NAMALWA (cell line): ENCODE data around the gene SNRK.

Experiments used
- DNase-seq: peaks from one replicate; pipeline ENCODE4 v3.0.0-alpha.2; 2015; ENCODE audit warnings: low spot score

SNRK gene

DNA sequence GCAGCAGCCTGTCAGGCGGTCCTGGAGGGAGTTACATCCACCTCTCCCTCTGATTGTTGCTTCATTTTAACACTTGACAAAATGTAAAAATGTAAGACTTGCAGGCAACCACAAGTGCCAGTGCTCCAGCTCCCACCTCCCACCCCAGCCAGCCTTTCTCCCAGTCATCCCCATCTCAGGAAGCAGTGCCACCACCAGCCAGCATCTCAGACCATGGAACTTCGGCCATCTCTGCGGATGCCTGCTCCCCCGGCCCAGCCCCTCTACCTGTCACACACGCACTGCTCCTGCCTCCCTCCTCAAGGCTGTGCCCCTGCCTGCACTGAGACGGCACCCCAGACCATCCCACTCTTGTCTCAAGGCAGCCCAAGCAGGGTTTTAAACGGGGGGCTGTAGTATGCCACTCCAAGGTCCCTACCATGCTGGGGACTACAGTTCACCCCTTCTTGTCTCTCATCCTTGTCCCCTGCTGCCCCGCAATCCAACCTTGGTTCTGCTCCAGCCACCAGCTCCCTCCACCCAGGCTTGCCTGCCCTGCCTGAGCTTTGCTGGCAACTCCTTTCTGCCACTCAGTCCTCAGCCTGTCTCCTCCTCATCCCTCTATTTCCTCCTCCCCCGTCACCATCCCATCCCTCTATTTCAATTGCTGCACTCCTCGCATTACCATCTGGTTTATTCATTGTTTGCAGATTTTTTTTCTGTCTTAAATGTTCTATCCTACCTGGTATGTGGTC, 85.8 kb downstream of the SNRK start:
- DNase-seq, result no peak

GRCh38 chr3:43372809-43373559, 86.6 kb downstream of the SNRK start:
- DNase-seq, result no peak

- no peak for DNase-seq
Observed at GRCh38 chr3:43373560-43373928, 87.2 kb downstream of the SNRK start.

- DNase-seq, result peak; percentile 62
Observed at GRCh38 chr3:43378066-43378935, 92.0 kb downstream of the SNRK start.

DNA sequence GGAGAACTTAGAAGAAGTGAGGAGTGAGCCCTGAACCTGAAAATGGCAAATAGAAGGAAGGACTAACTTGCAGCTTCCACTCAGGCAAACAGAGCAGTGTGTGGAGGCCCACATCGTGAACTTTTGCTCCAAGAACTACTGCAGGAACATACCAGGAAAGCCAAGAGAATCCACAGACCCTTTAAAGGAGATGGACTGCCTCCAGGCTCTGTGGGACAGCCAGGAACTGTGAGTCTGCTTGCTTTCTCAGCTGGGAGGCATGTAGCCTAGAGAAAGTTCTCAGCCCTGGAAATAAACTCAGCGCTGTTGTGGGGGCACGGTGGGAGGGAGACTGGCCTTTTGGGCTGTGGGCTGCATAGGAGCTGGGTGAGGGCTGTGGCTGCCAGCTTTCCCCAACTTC, 93.0 kb downstream of the SNRK start:
- DNase-seq, result no peak

DNA sequence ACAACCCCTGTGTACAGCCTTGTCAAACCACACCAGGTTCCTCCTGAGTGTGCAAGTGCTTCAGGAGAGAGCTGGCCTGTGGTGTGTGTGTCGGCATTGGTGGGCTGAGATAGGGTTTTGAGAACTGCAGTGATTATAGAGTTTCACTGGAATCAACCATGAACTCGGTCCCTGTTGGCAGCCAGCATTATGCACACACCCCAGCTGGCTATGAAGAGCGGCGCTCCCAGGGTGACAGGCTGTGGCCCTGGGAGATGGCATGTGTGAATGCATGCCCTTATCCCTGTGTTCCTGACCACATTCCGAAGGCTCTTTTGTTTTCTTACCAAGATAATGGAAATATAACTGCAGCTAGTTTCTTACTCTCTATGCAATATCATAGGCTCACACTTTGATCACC, 101.8 kb downstream of the SNRK start:
- no peak for DNase-seq

DNA sequence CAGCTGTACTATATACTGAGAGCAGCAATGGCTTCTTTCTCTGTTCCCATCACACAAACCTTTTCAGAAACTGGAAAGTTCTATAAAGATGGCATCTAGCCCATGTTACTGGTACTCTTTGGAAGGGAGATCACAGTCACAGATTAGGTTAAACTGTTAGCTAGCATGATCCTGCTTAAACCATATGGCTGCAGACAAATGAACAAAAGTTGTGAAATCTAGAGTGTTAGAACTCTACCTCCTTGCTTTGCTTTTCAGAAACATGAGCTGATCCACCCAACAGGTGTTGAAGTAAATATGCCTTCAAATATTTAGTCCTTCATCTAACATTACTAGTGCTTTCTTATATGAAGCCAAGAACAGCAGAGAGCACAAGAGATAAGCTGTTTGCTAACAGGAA, 102.6 kb downstream of the SNRK start:
- no peak for DNase-seq

DNA sequence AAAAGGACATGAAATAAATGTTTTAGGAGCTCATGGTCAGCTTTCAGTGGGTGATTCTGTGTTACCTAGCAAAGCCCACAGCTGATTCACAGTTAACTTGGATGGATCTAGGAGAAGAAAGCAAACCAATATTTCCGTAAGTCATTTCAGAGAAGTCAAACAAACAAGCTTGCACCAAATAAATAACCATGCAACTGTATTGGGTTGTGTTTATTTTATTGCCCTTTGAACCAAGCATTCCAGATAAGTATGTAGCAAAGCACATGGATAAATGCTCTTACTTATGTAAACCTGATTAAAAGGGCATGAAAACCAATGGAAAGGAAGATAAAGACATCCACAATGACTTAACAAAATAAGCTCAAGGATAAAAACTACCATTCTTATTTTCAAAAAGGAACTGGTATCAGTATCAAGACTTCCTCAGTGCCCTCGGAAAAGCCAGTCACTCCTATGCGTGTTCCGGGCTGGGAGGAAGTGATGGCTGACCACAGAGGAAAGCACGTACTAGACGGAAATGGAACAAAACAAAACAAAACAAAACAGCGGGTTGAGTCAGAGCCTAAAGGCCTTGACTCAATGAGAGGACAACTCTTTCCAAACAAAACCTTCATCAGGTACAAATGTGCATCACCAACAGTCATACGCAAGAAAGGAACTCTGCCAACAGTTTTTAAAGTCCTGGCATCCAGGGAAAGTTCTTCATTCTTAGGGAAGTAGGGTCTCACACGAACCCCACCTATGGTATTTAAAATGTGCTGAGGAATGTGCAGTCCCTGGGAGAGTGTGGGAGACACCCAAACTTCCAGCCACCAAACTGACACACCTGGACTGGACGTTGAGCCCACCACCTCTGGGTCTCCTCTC, 103.3 kb downstream of the SNRK start:
- no peak for DNase-seq

- no peak for DNase-seq
Observed at GRCh38 chr3:43390255-43390588, 103.9 kb downstream of the SNRK start.

- no peak for DNase-seq
Observed at GRCh38 chr3:43391621-43392020, 105.3 kb downstream of the SNRK start.

DNA sequence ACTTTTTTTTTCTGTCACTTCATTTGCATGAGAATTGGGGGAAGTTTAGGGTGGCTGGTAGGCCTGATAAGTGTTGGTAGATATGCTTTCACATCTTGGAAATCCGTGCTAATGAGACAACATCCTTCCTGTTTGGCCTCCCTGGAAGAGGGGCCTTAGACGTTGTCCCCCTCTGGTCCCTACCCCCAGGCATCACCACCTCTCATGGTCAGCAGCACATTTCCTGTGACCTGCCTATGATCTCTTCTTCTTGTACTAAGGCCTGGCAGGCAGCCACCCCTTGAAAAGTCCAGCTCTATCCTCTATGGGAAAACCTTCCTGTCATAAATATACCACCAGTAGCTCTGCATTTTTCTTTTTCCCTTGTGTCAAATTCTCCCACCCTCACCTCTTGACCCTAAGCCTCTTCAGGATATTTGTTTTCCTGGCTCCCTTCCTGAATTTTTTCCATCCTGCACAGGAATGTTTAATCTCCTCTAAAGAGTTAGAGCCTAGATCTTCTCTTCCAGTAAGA, 107.8 kb downstream of the SNRK start:
- DNase-seq, result no peak

GRCh38 chr3:43399034-43399433, 112.7 kb downstream of the SNRK start:
- no peak for DNase-seq

GRCh38 chr3:43400167-43400566, 113.8 kb downstream of the SNRK start:
- DNase-seq, result no peak
